IPS-NIHi11 (cell line): ENCODE measurements around the gene SPTY2D1.
A peak's percentile ranks its signal among the peaks of the same experiment; 100 is the strongest.
"Not testable (repeated sequence)": the region's sequence is repeated elsewhere in the genome, so short reads cannot be mapped to it uniquely, and the experiment has no call there.

ENCODE experiments used
- DNase-seq: peaks from one replicate; pipeline ENCODE4 v3.0.0; 2012; ENCODE audit warnings: mixed read lengths, low spot score

SPTY2D1 gene

DNA sequence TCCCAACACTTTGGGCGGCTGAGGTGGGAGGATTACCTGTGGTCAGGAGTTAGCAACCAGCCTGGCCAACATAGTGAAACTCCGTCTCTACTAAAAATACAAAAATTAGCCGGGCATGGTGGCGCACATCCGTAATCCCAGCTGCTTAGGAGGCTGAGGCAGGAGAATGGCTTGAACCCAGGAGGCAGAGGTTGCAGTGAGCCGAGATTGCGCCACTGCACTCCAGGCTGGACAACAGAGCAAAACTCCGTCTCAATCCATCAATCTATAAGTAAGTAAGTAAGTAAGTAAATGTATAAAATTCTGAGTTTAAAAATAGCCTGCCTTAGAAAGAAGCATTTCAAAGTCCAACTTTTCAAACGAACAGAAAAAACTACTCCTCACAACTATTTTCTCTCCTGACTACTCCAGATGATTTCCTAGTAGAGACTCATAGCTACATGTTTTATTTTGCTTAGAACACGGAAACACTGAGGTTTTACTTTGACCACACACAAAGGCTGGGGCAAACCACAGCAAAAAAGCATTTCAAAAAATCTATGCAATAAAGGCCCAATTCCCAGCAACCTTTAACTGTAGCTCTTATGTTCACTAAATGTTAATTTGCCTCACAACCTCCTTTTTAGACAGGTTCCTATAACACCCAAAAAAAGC, 16.3 kb downstream of the SPTY2D1 start:
- DNase-seq: no peak

DNA sequence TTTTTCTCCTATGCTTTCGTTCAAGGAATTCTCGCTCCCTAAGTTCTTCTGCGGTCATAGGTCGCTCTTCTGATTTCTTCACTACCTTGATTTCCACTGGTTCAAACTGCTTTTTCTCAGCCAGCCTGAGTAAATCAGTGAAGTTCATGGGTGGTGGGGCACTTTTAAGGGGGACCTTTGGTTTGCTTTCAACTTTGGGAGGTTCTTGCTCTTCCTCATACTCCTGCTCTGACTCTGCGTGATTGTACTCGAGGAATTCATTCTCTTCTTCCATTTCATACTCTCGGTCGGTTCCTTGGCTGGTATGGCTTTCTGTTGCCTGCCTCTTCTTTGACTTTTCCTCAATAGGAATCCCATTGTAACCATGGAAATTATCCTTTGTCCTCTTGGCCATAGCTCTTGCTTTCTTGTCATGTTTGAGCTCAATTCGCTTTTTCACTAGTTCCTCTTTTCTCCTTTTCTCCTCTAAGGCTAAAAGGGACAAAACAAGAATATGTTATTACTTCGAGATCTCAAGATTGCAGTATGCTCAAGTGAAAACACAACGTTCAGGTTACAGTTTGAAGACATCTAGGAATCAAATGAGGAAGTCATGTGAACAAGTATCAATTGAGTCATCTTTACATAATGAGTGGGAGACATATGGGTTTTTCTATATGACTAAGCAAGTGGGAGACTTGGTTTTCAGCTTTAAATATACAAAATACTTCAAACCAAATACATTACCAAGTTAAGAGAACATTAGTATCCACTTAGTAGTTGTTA, 18.3 kb downstream of the SPTY2D1 start:
- DNase-seq: no peak

DNA sequence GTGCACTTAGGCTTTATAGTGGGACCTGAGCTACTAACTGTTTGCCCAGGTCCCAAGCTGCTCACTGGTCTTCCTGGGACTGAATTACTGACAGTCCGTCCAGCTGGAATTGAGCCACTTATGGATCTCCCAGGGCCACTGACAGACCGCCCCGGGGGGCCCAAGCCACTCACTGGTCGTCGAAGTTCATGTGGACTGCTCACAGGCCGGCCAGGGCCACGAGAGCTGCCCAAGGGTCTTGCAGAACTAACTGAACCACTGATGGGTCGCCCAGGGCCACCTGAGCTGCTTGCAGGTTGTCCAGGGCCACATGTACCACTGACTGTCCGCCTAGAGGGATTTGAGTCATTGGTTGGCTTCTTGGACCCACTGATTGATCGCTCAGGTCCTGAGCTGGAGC, 19.5 kb downstream of the SPTY2D1 start:
- DNase-seq: no peak

DNA sequence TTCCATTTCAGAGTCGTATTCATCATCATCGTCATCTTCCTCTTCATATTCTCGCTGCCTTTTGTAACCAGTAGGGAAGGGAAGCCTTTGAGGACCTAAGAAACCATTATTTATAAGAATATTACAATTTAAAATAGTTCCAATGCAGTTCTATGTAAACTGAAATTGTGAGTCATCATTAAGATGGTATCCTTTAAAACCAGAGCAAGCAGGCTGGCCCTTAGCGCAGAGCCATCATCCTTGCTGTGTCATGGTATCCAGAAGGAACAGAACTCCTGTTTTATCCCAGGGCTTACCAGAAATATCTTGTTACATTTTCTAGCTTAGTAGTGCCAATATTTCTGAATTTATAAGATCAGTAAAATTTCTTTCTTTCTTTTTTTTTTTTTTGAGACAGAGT, 21.7 kb downstream of the SPTY2D1 start:
- no peak for DNase-seq

DNA sequence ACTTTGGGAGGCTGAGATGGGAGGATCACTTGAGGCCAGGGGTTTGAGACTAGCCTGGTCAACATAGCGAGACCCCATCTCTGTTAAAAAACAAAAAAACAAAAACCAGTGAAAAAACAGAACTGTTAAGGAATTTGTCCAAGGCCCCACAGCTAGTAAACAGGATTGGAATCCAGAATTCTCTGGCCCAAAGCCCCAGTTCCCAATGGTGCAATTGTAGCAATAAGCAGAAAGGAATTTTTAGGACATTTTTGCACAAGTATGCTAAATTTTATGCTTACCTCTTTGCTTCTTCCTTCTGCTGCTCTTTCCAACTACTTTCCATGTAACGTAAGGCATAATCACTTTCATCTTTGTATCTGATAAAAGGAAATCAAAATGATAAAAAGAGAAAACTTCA, 22.9 kb downstream of the SPTY2D1 start:
- no peak for DNase-seq

DNA sequence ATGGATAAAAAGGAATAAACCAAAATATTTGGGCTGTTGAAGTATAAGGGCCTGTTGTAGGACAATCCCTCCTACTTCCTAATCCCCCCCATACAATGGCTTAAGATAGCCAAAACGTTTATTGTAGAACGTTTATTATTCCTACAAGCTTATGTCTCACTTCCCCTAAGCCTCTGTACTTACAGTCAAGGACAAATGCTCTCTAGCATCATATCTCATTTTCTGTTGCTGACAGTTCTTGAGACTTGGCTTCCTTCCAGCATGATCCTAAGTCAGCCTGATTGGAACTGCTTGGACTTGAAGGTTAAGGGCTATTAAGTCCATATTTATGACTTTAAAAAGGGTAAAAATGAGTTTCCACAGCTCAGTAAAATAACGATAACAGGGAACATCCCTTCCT, 25.8 kb downstream of the SPTY2D1 start:
- no peak for DNase-seq

DNA sequence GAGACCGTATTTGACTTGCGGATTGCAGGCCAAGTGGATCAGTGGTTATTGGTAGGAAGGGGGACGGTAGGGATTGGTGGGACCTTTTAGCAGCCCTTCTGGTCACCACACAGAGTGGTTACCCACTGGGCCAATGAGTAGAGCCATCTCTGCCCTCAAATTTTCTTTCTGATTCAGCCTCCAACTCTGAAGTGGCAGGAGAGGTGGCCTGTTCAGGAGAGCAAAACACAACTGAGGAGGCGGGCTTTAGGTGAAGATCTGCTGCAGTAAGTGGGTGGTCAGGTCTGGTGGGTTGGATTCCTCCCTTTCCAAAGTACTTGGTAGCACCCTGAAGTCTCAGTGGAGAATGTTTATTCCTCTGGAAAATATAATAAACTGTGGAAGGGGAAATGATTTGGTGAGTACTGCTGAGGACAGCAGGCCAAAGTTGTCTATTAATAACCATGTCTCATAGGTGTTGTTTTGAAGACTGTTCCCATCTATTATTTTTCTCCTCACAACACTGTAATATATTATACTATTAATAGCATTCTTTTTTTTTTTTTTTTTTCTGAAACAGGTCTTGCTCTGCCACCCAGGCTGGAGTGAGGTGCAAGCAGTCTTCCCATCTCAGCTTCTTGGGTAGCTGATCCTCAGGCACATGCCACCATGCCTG, 33.1 kb downstream of the SPTY2D1 start:
- DNase-seq: no peak

DNA sequence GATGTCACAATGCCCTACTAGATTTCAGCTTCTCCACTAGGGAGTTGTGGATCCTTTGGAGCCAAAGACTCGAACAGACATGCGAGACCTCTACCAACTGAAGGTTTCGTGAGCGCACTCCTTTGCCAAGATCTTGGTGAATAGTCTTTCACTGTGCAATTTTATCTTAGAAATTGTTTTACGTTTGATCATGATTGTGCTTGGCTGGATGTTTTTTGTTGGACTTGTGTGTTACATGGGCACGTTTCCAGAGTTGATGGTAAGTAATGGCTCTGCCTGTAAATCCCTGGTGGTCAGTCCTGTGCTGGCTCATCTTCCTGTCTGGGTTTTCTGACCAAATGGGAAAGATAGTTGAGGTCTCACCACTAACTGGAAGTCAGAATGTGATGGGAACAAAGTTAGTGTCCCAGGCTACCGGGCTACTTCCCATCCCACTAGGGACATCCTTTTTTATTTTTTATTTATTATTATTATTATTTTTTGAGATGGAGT, 34.4 kb downstream of the SPTY2D1 start, which contains the start of gene MISFA:
TSS of gene MISFA (plus strand) at position 51 of the 492 bp plus-strand sequence. CDS start at position 191, 140 bp downstream.
- DNase-seq: no peak

DNA sequence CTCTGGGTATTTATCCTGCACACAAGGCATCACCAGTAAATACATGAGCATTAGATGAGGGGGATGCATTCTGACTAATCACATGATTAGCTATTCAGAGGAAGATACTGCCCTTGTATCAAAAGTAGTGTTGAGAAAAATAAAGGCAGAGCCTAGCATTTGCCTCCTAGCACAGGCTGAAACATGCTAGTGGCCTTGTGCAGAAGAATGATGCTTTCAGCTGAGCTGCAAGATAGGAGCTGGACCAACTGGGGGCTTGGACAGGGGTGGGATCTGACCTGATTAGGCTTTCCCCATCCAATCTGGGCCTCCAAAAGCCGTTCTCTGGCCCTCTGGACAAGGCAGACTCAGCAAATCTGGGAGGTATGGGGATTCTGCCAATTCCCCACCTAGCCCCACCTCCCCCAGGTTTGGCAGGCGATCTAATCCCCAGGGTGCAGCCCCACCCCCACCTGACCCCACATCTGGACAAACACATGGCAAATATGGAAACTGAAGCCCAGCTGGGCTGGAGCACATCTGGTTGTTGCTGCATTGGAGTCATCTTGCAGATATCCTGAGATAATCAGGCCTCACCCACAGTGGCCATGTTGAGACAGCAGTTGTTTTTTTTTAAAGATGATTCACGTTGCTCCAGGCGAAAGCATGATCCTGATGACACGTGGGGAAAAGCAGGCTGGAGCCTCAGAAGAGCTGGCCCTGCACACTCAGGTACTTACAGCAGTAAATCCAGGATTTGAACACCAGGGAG, 39.0 kb downstream of the SPTY2D1 start:
- DNase-seq: no peak

DNA sequence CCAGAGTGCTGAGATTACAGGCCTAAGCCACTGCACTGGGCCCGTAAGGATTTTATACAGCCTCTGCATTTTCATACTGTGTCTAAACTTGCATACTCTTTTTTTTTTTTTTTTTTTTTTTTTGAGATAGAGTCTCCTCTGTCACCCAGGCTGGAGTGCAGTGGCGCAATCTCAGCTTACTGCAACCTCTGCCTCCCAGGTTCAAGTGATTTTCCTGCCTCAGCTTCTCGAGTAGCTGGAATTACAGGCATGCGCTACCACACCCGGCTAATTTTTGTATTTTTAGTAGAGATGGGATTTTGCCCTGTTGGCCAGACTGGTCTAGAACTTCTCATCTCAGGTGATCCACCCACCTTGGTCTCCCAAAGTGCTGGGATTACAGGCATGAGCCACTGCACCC, 40.1 kb downstream of the SPTY2D1 start:
- not testable (repeated sequence) for DNase-seq

DNA sequence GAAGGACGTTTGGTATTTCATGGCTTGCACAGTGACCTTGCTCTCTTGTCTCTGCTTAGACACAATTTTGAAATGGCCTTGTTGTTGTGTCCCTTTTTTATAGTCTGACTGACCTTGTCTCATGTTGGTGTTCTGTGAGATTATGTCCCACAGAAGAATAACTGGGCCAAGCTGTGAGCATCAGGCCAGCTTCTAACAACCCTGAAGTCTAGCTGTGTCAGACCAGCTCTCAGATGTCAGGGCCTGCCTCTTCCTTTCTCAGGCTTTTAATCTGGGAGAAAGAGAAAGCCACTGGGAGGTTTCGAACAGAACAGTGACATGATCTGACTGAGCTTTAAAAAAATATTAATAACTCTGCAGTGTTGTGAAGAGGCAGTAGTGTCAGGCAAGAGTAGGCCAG, 43.6 kb downstream of the SPTY2D1 start:
- no peak for DNase-seq

DNA sequence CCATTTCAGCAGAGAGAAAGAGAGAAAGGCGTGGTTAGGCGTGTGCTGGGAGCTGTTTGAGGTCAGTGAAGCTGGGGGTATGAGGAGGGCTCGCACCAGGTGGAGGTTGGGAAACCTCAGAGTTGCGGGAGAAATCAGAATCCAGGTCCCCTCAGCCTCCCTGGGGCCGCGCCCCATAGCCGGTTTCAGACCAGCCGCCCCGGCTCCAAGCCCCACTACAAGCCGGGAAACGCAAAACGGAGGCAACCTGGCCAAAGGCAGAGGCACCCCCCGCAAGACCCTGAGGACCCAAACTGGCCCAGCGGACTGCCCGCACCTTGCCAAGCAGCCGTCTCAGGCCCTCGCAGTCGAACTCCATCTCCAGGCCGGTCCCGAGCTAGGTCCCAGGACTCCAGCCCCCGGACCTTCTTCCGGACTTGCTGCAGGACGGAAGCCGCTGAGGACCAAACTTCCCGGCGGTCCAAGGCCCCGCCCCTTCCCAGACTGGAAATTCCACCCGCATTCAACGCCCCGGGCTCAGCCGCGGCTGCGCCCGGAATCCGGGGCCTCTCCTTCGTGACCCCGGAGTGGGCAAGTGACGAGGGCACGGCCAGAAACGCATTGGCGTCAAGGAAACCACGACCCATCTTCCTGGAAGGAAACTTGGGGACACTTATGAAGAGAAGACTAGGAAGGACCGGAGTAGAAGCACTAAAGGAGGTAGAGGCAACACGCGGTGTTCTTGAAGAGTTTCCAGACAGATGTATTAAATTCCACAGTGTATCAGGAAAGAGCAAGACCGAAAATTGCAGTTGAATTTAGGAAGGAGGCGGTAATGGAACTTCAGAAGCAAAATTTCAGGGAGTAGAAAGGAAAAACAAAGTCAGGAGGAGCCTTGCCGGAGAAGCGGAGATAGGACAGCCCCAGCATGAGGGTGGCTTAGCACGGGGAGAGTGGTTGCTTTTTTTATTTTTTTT, 45.6 kb downstream of the SPTY2D1 start, which contains the start of gene UEVLD:
TSS of gene UEVLD (minus strand) at position 438 of the 956 bp plus-strand sequence. CDS start at position 358, 80 bp downstream.
- DNase-seq: peak; percentile 97

DNA sequence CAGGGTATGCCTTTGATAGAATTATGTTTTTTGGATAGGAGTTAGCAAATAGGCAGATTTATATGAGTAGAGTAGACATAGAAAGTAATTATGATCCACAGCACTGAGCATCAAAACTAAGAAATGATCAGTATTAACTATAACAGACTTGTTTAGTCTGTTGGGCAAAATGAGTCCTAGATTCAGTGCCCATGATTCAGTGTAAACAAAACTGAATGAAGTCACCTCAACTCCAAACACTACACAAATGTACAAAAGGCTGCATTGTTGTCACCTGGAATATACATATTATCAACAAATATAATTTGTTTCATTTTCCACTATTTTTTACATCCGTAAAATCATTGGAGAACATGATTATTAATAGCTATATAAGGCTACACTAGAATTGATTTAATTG, 52.3 kb downstream of the SPTY2D1 start:
- DNase-seq: no peak

DNA sequence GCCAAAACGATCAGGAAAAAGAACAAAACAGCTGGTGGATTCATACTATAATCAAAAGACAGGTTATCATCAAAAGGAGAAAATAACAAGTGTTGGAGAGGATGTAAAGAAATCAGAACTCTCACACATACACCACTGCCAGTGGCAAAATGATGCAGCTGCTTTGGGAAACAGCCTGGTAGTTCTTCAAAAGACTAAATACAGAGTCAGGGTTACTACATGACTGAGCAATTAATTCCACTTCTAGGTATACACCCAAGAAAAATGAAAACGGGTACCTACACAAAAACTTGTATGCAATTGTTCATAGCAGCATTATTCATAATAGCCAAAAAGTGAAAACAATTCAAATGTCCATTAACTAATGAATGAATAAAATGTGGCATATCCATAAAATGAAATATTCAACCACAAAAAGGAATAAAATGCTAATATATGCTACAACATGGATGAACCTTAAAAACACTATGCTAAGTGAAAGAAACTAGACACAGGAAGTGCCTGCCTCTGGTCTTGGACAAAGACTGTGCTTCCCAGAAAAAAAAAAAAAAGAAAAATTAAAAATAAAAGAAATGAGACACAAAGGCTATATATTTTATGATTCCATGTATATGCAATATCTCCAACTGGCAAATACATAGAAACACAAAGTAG, 53.9 kb downstream of the SPTY2D1 start:
- no peak for DNase-seq

DNA sequence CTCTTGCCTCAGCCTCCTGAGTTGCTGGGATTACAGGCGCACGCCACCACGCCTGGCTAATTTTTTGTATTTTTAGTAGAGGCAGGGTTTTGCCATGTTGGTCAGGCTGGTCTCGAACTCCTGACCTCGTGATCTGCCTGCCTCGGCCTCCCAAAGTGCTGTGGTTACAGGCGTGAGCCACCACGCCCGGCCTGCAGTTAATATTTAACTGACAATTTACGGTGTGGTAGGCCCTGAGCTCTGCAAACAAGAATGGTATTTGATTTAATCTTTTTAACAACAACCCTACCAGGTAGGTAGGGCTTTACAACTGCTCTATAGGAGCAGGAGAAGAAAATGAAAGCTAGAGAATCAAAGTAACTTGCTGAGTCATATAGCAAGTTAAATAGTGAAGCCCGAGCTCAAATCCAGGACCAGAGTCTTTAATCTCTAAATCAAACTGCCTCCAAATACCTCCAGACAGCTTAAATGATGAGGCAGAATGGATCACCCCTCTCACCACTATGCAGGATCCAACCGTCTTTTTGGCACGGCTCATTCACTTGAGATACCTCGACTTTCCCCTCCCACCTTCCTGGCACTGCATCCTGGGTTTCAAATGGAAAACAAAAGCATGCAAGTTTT, 55.1 kb downstream of the SPTY2D1 start:
- no peak for DNase-seq

DNA sequence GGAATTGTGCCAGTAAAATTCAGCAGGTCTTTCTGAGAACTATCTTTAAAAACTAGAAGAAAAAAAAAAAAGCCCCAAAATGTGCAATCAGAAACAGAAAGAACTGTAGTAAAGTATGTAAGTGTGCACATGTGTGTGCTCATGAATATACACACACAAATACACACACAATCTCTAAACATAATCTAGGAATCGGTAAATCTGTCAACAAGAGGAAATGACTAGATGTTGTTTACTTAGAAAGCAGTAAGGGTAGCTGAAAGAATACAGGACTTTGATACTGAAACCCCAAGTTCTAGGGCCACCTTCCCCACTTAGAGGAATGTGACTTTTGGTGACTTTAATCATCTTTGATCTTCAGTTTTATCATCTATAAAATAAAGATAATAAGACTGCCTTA, 58.8 kb downstream of the SPTY2D1 start:
- DNase-seq: no peak

DNA sequence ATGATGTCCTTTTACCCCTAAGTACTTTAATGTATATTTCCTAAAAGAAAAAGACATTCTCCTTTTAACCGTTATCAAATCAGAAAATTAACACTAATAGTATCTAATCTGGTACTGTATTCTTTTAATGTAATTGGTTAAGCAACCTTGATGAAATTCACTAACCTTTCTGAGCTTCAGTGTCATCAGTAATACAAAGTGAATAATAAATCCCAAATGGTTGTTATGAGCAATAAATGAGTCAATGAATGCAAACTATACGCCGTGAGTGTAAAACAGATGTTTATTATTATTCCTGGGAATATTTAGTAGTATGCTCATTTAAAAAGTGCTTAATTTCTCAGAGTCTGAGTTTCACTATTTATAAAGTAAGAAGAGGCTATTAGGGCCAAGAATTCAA, 67.1 kb downstream of the SPTY2D1 start:
- DNase-seq: no peak

DNA sequence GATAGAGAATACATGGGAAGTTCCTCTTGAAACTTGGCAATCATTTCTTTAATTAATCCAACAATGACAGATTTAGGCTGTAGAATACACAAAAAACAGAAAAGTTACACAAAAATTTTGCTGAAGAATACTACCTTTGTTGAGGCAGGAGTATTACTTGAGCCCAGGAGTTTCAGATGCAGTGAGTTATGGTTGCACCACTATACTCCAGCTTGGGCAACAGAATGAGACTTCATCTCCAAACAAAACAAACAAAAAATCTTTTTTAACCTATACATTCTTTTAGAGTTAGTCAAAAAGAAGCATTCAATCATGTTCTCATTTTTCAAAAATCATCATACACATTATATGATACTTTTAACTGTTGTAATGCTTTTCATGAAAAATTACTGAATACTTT, 67.7 kb downstream of the SPTY2D1 start:
- DNase-seq: no peak

DNA sequence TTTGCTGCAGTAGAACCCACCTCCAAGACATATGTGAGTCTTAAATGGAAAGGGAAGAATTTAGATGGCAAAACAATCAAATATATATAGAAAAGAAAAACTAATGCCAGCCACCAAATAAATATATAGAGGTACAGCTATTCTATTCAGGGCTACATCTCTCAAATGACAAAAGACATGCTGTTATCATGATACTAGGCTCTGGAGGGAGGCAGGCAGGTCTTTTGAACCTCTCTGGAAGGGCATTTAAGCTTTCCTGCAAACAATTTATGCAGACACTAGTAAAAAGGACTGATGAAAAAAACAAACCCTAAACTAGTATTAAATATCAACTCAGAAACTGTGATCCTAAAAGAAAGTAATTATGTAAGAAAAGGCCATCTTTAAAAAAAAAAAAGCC, 70.0 kb downstream of the SPTY2D1 start:
- DNase-seq: peak; percentile 12
